Tongue (tissue), 2 donors: ENCODE measurements around the gene MBLAC1. TPM values are rescaled to one million over a fixed set of nuclear protein-coding genes. Genes with fewer than 3 reads are reported as not detected.

Experiments
- DNase-seq: peaks from one replicate; pipeline ENCODE4 v3.0.0-alpha.2; 2015
- total RNA-seq: library from RNA; depleted of rRNA; stranded (reverse); fragments of >200 nt; gene quantifications from one replicate; pipeline ENCODE4 v1.2.3, GENCODE V29; 2014

MBLAC1 gene
- total RNA-seq, 1 donor from 2014 or later: 0.82 TPM

GRCh38 chr7:100095704-100096103 is 31.1 kb upstream of the MBLAC1 start:
- no peak for DNase-seq

- no peak for DNase-seq
These were observed 27.9 kb upstream of the MBLAC1 start for GRCh38 chr7:100098913-100099312.

GRCh38 chr7:100099452-100099851 is 27.3 kb upstream of the MBLAC1 start:
- no peak for DNase-seq

- DNase-seq: peak; percentile 98
These were observed 26.2 kb upstream of the MBLAC1 start for GRCh38 chr7:100100420-100101015.

GRCh38 chr7:100101016-100101862 is 25.5 kb upstream of the MBLAC1 start, which contains the start of the genes AP4M1 and MCM7:
TSS of gene AP4M1 (plus strand) at chr7:100101643. CDS start at chr7:100101715, 72 bp downstream.
TSS of gene MCM7 (minus strand) at chr7:100101397. CDS start at chr7:100101294, 103 bp downstream.
- peak; percentile 99 for DNase-seq

GRCh38 chr7:100102950-100103840 is 23.6 kb upstream of the MBLAC1 start:
- no peak for DNase-seq

- DNase-seq: no peak
These were observed 21.2 kb upstream of the MBLAC1 start for GRCh38 chr7:100105534-100105933.

GRCh38 chr7:100106633-100107032 is 20.1 kb upstream of the MBLAC1 start:
- no peak for DNase-seq

- no peak for DNase-seq
These were observed 19.5 kb upstream of the MBLAC1 start for GRCh38 chr7:100107125-100107737.

GRCh38 chr7:100107890-100108289 is 18.9 kb upstream of the MBLAC1 start:
- DNase-seq: no peak

GRCh38 chr7:100109521-100110163 is 17.1 kb upstream of the MBLAC1 start:
- DNase-seq: no peak

GRCh38 chr7:100111156-100111555 is 15.6 kb upstream of the MBLAC1 start:
- DNase-seq: no peak

- no peak for DNase-seq
These were observed 14.9 kb upstream of the MBLAC1 start for GRCh38 chr7:100111914-100112313.

- no peak for DNase-seq
These were observed 11.7 kb upstream of the MBLAC1 start for GRCh38 chr7:100115026-100115425.

GRCh38 chr7:100118388-100119071 is 8.2 kb upstream of the MBLAC1 start:
- DNase-seq: no peak

- DNase-seq: peak; percentile 99
These were observed 7.4 kb upstream of the MBLAC1 start, which contains the start of the genes CNPY4 and TAF6 for GRCh38 chr7:100119072-100119969. TSS of gene CNPY4 (plus strand) at chr7:100119634. CDS start at chr7:100119745, 111 bp downstream. TSS of gene TAF6 (minus strand) at chr7:100119358. CDS start at chr7:100114209, 5,149 bp downstream.

GRCh38 chr7:100119970-100120732 is 6.6 kb upstream of the MBLAC1 start:
- peak; percentile 91 for DNase-seq

GRCh38 chr7:100120733-100121036 is 6.1 kb upstream of the MBLAC1 start:
- no peak for DNase-seq

- DNase-seq: no peak
These were observed 4.7 kb upstream of the MBLAC1 start for GRCh38 chr7:100122067-100122466.
